ENCODE data around the gene KRT7. TPM values are rescaled to one million over a fixed set of nuclear protein-coding genes. Genes with fewer than 3 reads are reported as not detected.
A peak's percentile ranks its signal among the peaks of the same experiment; 100 is the strongest.

The KRT7 gene
- total RNA-seq, 4 donors from 2014 or later, result 0.47 to 78.7 (median 4.3) TPM

- TF ChIP-seq POLR2A (IDR thresholded peaks at IDR 0.05), result no peak
- no peak for TF ChIP-seq EP300 (IDR thresholded peaks at IDR 0.05)
- TF ChIP-seq POLR2AphosphoS5 (IDR thresholded peaks at IDR 0.05), result no peak
- TF ChIP-seq CTCF (IDR thresholded peaks at IDR 0.05), result no peak
- peaks cover 19% of the 10 kb centered on the region for H3K27me3 ChIP-seq
Measured at GRCh38 chr12:52245259-52245961, 12.4 kb downstream of the KRT7 start.

GRCh38 chr12:52245962-52246569, 13.0 kb downstream of the KRT7 start:
- peaks cover 20% of the 10 kb centered on the region for H3K27me3 ChIP-seq
- 77 to 80% methylated on average over 4 to 7 of the region's 7 CpGs for WGBS, 2 donors (ENCODE audit: low coverage in 1 of 2)
- TF ChIP-seq POLR2AphosphoS5 (IDR thresholded peaks at IDR 0.05), result no peak
- no peak for TF ChIP-seq EP300 (IDR thresholded peaks at IDR 0.05)
- no peak for TF ChIP-seq POLR2A (IDR thresholded peaks at IDR 0.05)
- no peak for TF ChIP-seq CTCF (IDR thresholded peaks at IDR 0.05)
- no peak for ATAC-seq
- H3K27ac ChIP-seq, result peak overlapping the region in 1 of 4 donors; percentile 49
- H3K9me3 ChIP-seq, result no peaks in the 10 kb centered on the region
- H3K36me3 ChIP-seq, result no peaks in the 10 kb centered on the region
- no peak overlapping the region for H3K4me3 ChIP-seq
- peaks cover 0 to 54% (median 17%) of the 10 kb centered on the region in 3 donors for H3K4me1 ChIP-seq

More at GRCh38 chr12:52245259-52245961, 12.4 kb downstream of the KRT7 start:
- Histone ChIP-seq H3K4me3 (no peak overlapping the region), H3K9me3 (no peaks in the 10 kb centered on the region), H3K27ac (no peak overlapping the region), H3K4me1 (peaks cover 0 to 53% (median 17%) of the 10 kb centered on the region in 3 donors), H3K36me3 (no peaks in the 10 kb centered on the region)
- WGBS, 2 donors (ENCODE audit: low coverage in 1 of 2), result 71 to 92% methylated on average over 1 to 9 of the region's 20 CpGs
- no peak for ATAC-seq

DNA sequence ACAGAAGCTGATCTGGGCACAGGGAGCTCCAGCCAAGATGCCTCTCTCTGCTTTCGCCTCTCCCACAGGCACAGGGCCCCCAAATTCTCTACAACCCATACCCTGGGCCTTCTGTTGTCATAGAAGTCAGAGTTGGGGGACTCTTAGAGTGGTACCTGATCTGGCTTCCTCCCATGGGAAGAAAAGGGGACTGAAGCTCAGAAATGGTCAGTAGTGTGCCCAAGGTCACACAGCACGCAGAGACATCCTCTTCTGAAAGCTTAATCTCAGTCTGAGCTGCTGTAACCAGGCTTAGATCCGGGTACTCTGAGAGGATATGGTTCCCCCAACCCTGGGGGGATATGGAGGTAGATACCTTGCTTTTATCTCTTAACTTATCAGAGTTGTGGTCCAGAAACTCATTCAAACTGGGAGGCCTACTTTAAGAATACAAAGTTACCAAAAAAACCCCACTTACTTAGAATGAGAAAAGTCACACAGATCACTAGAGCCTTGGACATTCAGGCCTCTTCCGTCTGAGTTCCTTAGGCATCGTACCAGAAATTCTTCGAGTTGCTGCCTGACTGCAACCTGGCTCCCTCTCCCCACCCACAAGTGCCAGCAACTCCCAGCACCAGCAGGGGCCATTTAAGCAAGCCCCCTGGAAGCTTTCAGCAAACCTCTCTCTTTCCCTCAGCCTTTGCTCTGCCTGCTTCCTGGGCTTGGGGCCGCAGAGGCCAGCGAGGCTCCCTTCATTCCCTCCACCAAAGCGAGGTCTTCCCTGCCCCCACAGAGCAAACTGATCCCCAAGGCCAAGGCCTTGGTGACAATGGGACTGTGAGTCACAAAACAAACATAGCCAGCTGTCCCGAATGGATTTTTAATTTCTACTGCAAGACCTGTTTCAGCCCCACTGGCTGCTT, 13.9 kb downstream of the KRT7 start:
- H3K27me3 ChIP-seq, result peaks cover 20% of the 10 kb centered on the region
- peaks cover 0 to 54% (median 17%) of the 10 kb centered on the region in 3 donors for H3K4me1 ChIP-seq
- no peak for ATAC-seq
- H3K27ac ChIP-seq, result peak overlapping the region in 1 of 4 donors; percentile 49
- no peaks in the 10 kb centered on the region for H3K36me3 ChIP-seq
- 68 to 75% methylated on average over 6 to 8 of the region's 10 CpGs for WGBS, 2 donors (ENCODE audit: low coverage in 1 of 2)
- no peak overlapping the region for H3K4me3 ChIP-seq
- TF ChIP-seq CTCF (IDR thresholded peaks at IDR 0.05), result no peak
- TF ChIP-seq POLR2A (IDR thresholded peaks at IDR 0.05), result no peak
- no peak for TF ChIP-seq POLR2AphosphoS5 (IDR thresholded peaks at IDR 0.05)
- TF ChIP-seq EP300 (IDR thresholded peaks at IDR 0.05), result no peak
- no peaks in the 10 kb centered on the region for H3K9me3 ChIP-seq

DNA sequence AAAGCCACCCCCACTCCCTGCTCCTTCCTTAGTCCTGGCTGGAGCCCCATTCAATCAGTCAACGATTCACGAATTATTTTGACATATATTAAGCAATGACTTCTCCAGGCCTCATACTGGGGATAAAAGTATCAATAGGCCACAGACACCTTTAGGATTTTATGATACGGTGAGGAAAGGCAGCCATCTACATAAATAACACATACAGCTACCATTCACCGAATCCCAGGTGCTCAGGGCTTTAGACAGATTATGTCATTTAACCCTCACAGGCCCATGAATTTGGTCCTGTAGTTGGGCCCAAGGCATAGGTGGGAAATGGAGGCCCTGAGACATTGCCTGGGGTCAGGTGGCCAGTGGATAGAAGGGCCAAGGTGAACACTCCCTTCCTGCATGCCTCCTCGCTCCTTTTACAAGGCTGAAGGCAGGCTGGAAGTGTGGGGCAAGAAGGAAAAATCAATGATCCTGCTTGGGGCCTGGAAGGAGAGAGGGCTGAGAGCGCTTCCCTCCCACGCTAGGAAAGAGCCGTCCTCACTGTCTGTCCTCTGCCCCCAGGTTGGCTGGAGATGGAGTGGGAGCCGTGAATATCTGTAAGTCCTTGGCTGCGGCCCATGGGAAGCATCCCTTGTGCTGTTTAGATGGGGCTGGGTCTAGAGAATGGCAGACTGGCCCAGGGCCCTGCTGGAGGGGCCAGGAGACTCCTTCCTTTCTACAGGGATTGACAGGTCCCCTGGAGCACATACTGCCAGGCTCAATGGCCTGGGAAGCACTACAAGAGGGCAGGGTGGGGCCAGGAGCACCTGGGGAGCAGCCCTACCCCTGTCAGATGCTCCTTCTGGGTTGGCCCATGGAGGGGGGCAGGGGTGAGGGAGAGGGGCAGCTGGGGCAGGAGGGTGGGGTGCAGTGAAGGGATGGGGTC, 14.8 kb downstream of the KRT7 start:
- peaks cover 0 to 51% (median 17%) of the 10 kb centered on the region in 3 donors for H3K4me1 ChIP-seq
- TF ChIP-seq POLR2A (IDR thresholded peaks at IDR 0.05) (no peak), EP300 (IDR thresholded peaks at IDR 0.05) (no peak), POLR2AphosphoS5 (IDR thresholded peaks at IDR 0.05) (no peak), CTCF (IDR thresholded peaks at IDR 0.05) (no peak)
- H3K4me3 ChIP-seq, result no peak overlapping the region
- H3K27ac ChIP-seq, result peak overlapping the region in 3 of 4 donors; percentile 5 to 76 (median 64)
- H3K9me3 ChIP-seq, result no peaks in the 10 kb centered on the region
- no peak for ATAC-seq
- no peaks in the 10 kb centered on the region for H3K36me3 ChIP-seq
- peaks cover 20% of the 10 kb centered on the region for H3K27me3 ChIP-seq
- 87 to 89% methylated on average over 4 to 7 of the region's 10 CpGs for WGBS, 2 donors (ENCODE audit: low coverage in 1 of 2)

Measured in gastroesophageal sphincter (tissue), 4 donors.